ENCODE results near the gene MACROD1.

MACROD1 gene

GRCh38 chr11:64150481-64151239 lies 15.3 kb downstream of the MACROD1 start:
- DNase-seq: no peak

DNA sequence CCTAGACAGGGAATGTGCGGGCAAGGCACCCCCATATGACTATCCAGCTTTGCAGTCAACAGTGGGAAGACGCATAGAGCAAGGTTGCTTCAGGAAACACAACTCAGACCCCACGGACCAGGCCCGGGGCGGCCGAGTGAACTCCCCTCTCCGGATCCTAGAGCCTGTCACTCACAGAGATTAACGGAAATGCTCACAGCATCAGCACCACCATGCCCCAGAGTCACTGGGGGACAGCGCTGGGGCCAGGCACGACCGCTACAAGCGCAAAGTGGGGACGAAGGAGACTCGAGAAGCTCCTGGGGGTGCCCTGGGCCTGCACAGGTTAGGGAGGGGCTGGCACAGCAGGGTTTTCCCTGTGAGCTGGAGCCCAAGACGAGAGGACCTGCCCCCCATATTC lies 15.9 kb downstream of the MACROD1 start:
- DNase-seq: no peak

- no peak for DNase-seq
These were observed 16.8 kb downstream of the MACROD1 start for GRCh38 chr11:64148917-64149617.

- DNase-seq: peak; percentile 69
These were observed 17.5 kb downstream of the MACROD1 start for GRCh38 chr11:64148226-64148916.

DNA sequence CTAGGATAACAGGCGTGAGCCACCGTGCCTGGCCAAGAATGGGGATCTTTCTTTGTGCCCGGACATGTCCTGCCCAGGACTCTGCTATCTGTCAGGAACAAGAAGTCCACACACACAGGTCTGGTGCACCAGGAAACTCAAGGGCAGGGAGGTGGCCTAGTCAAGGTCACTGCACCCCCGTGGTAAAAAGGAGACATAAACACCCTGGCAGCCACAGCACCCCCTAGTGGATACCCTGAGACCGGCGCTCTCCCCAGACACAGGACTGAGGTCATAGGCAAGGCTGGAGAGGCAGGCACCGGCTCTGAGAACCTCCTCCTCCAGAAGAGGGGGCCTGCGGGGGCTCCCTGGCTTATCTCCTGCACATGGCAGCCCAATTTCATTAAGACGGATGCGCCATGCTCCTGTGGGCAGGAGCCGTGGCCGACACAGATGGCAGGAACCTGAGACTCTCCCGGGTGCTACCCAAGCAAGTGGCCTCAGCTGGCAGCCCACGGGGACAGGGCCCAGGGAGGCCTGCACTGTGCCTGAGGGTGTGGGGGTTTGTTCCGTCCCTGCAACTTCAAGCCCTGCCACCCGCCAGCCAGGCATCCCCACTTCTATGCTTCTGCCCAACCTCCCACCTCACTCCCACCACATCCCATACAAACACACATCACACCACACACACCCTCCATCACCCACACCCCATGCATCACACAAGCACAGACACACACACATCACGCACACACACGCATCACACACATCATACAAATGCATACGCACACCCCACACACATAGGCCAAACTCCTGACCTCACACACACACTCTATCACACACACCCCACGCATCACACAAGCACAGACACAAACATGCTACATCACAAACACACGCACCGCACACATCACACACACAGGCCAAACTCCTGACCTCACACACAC lies 19.6 kb downstream of the MACROD1 start:
- peak; percentile 40 for DNase-seq

DNA sequence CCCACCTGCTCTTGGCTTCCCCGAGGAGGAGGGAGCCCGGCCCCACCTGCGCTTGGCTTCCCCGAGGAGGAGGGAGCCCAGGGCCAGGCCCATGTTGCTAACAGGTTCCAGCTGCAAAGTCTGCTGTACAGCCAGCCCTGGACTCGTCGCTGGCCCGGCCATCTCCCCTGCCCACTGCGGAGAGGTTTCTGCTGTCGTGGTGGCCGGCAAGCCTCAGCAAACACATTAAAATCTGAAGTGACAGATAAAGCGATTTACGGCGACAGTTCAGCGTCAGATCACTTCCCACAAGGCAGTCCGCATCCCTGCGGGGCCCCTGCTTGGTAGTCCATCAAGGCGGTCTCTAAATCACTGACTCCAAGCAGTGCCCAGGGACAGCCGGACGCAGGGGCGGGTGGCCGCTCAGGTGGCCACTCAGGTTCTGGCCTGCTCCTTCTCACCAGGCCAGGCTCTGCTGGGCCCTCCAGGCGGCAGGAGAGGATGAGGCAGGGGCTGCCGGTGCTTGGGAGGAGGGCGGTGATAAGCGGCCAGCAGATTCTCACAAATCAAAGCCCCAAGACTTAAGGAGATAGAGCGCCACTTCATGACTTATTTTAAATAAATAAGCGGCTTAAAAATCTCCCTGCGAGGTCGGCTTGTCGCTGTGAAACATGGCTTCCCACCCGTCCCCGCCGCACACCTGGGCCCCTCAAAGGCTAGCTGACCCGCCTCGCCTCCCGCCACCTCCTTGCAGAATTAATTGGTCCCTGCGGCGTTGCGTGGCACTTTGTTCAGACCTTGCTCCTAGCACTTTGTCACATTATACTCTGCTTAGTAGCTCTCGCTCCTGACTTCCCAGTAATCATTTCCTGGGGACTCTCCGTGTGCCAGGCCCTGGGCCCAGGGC lies 21.1 kb downstream of the MACROD1 start:
- no peak for DNase-seq

- no peak for DNase-seq
These were observed 24.7 kb downstream of the MACROD1 start for GRCh38 chr11:64141081-64141783.

- no peak for DNase-seq
These were observed 25.8 kb downstream of the MACROD1 start for GRCh38 chr11:64140082-64140481.

- no peak for DNase-seq
These were observed 26.9 kb downstream of the MACROD1 start for GRCh38 chr11:64139049-64139448.

DNA sequence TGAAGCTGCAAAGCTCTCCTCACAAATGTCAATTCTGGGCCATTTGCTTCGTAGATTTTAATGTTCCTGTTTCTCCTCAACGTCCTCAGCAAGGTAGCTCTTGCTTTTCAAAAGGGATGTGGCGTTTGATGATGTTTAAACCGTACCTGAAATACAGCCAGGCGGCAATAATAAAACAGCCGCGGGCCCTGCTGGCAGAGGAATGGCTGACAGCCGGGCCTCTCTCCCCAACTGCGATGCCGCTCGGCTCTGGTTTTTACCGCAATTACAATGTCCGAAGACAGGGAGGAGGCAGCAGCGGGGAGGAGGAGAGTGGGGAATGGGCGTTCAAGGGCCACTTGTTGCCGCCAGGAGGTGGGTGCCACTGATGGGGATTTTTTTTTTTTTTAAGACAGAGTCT lies 27.5 kb downstream of the MACROD1 start:
- no peak for DNase-seq

DNA sequence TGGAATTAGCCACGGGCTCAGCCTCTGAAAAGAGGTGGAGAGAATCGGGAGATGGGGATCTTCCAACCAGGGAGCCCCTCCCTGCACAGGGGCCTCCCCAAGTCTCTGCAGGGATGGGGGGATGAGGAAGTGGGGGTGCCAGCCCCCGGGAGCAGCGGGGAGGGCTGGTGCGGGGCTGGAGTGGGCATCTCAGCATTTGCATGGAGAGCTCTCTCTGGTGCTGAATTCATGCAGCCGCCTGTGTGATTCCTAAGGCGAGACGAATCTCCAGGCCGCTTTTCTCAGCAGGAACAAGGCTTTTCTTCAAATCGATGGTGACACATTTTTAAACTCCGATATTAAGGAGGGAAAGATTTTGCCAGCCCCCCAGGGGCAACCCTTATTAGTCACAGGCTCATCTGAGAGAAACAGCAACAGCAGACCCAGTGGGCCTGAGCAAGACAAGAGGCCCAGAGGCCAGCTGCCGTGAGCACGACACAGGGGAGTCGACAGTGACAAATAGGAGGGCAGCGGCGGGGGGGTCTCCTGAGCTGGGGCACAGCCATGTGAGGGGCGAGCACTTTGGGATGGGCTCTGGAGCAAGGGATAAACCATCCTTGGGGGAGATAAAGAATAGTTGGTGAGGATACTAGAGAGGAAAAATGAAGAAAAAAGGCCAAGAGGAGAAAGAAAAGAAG lies 29.0 kb downstream of the MACROD1 start:
- DNase-seq: no peak

- no peak for DNase-seq
These were observed 30.2 kb downstream of the MACROD1 start for GRCh38 chr11:64135711-64136110.

DNA sequence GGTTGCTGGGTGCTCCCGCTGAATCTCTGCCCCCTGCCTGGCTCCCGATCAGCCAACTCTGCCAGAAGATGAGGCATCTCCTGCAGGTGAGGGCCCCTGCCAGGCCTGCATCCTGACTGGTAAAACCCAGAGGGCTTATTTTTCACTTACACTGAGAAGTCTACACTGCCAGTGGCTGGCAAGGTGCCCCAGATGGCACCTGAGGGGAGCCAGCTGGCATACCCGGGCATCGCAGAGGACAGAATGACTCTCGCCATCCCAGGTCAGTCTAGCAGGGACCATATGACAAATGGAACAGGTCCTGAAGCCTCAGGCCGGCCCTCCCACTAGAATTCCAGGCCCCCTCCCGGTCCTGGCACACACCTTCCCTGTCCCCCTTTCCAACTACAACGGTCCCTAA lies 30.9 kb downstream of the MACROD1 start:
- no peak for DNase-seq

- DNase-seq: no peak
These were observed 32.8 kb downstream of the MACROD1 start for GRCh38 chr11:64132982-64133705.

DNA sequence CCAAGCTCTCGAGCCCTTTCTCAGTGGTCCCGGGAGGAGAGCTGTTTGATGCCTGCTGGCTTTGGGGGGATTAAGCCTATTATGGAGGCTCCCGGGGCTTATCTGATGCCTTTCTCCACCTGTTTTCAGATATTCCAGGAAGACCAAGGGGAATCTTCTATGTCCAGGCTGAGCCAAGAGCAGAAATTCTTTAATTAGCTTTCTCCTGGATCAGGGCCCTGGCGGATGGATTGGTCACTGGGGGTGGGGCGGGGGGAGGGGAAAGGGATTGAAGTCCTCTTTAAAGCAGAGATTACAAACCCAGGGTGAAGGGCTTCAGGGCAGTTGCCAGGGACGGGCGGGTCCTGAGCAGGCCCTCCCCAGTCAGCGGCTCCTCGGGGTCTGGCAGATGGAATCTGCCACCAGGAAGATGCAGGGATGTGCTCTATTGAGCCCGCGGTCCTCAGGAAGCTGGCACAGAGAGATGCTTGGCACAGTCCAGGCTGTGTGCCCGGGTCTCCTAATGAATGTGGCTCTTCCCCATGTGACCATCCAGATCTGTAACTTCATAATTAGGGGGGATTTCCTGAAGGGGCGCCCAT lies 33.6 kb downstream of the MACROD1 start:
- no peak for DNase-seq

GRCh38 chr11:64131683-64132190 lies 34.2 kb downstream of the MACROD1 start:
- no peak for DNase-seq

DNA sequence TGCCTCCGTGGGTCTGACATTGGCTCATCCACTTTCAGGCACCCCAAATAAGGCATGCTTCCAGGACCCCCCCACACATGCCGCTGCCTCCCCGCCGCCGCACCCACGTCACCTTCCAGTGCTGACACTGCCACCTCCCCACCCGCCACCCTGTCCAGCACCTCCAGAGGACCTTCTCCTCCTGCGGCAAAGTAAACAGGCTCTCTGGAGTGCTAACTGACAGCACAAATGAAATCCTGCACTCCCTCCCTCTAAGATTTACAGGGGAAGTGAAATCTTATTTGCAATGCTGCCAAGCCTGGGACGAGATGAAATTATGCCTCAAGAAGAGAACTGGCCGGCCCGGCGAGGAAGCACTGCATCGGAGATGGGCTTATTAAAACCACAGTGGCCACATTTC lies 35.3 kb downstream of the MACROD1 start:
- no peak for DNase-seq

GRCh38 chr11:64129403-64129802 lies 36.5 kb downstream of the MACROD1 start:
- no peak for DNase-seq

Measured in activated T-cell treated with anti-CD3 and anti-CD28 coated beads for 4 hours (primary cell).